Left ventricle myocardium inferior (tissue), 1 donor: ENCODE measurements around the gene ZDHHC7. TPM values are rescaled to one million over a fixed set of nuclear protein-coding genes. Genes with fewer than 3 reads are reported as not detected.

Experiments
- DNase-seq: peaks from one replicate; pipeline ENCODE4 v3.0.0-alpha.2; 2020
- H3K27ac ChIP-seq: fragments of 200-600 bp; replicated peaks from 2 replicates; pipeline ENCODE4 v1.8.0; 2021
- H3K27me3 ChIP-seq: fragments of 200-600 bp; 2 replicates; pipeline ENCODE4 v1.8.0; 2021; ENCODE audit warnings: low read depth
- H3K36me3 ChIP-seq: fragments of 200-600 bp; 2 replicates; pipeline ENCODE4 v1.8.0; 2021
- H3K4me1 ChIP-seq: fragments of 200-600 bp; 2 replicates; pipeline ENCODE4 v1.8.0; 2021
- H3K4me3 ChIP-seq: fragments of 200-600 bp; 2 replicates; pipeline ENCODE4 v1.8.0; 2021; ENCODE audit warnings: mild to moderate bottlenecking, moderate library complexity
- H3K9me3 ChIP-seq: fragments of 200-600 bp; replicated peaks from 2 replicates; pipeline ENCODE4 v1.8.0; 2021
- intact Hi-C: fragments of 100-400 bp; cut with micrococcal nuclease; formaldehyde crosslinking; loops from one replicate; pipeline ENCODE4 v1.11.0; 2022
- total RNA-seq: library from RNA; stranded (reverse); fragmentation: NEBNext Ultra II Directional; extraction: Animal tissue kit (Norgen Biotek cat#: 25700); gene quantifications from one replicate; pipeline ENCODE4 v1.2.1, GENCODE V29; 2021
- TF ChIP-seq, protein P1 (sequence below): fragments of 200-600 bp; IDR thresholded peaks from 2 replicates; pipeline ENCODE4 v1.8.0; 2021; ENCODE audit warnings: antibody characterized with exemption, mild to moderate bottlenecking, borderline replicate concordance
- donor health status: DM: no; HTN: yes; CAD: no; lungs with severe emphysema.

The ZDHHC7 gene
- total RNA-seq, 1 donor from 2014 or later = 36.8 TPM

DNA sequence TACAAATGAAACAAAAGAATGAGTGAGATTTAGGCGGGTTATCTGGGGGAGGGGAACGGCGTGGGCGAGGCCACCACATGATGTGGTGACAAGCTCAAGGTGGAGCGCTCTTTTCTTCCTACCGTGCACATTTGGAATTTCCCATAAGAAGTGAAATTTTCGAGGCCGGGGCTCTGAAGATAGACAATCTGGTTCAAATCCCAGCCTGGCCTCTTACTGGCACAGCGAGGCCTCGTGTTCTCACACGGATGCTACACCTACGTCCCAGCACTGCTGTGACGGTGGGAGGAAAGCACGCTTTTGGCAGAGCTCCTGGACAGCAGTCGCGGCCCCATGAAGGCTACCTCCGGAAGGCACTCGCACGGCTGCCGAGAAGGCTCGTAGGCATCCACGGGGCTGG lies 25.2 kb downstream of the ZDHHC7 start:
- TF ChIP-seq, protein P1, sequence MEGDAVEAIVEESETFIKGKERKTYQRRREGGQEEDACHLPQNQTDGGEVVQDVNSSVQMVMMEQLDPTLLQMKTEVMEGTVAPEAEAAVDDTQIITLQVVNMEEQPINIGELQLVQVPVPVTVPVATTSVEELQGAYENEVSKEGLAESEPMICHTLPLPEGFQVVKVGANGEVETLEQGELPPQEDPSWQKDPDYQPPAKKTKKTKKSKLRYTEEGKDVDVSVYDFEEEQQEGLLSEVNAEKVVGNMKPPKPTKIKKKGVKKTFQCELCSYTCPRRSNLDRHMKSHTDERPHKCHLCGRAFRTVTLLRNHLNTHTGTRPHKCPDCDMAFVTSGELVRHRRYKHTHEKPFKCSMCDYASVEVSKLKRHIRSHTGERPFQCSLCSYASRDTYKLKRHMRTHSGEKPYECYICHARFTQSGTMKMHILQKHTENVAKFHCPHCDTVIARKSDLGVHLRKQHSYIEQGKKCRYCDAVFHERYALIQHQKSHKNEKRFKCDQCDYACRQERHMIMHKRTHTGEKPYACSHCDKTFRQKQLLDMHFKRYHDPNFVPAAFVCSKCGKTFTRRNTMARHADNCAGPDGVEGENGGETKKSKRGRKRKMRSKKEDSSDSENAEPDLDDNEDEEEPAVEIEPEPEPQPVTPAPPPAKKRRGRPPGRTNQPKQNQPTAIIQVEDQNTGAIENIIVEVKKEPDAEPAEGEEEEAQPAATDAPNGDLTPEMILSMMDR = no peak
- DNase-seq = no peak
- Histone ChIP-seq H3K4me1 (peaks cover 15% of the 10 kb centered on the region), H3K4me3 (no peak overlapping the region), H3K27ac (no peak overlapping the region), H3K9me3 (no peaks in the 10 kb centered on the region), H3K36me3 (peaks cover 76% of the 10 kb centered on the region), H3K27me3 (no peaks in the 10 kb centered on the region)
- intact Hi-C loops = no loop called here

GRCh38 chr16:84985079-84986065 lies 26.0 kb downstream of the ZDHHC7 start:
- TF ChIP-seq, protein P1 = no peak

DNA sequence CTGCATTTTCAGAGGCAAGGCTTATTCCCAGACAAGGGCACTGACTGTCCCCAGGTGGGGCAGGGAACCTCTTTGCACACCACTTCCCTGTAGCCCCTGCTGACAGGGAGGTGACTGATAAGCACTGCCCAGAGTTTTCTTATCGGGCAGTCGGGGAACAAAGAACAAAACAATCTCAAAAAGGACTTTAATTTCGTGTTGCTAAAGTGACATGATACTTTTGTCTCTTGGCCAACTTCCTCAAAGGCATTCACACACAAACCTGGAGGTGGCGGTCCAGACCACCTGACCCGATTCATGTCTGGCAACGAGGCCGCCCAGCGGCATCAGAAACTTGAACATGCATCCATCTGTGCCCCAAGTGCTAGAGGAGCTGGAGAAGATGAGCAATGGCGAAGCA lies 28.9 kb downstream of the ZDHHC7 start:
- H3K9me3 ChIP-seq = no peaks in the 10 kb centered on the region
- no peak for DNase-seq
- peaks cover 20% of the 10 kb centered on the region for H3K4me1 ChIP-seq
- intact Hi-C loops = no loop called here
- H3K27ac ChIP-seq = no peak overlapping the region
- peaks cover 76% of the 10 kb centered on the region for H3K36me3 ChIP-seq
- H3K27me3 ChIP-seq = no peaks in the 10 kb centered on the region
- no peak overlapping the region for H3K4me3 ChIP-seq
- TF ChIP-seq, protein P1 = peak; percentile 35

More at GRCh38 chr16:84985079-84986065, 26.0 kb downstream of the ZDHHC7 start:
- Histone ChIP-seq H3K36me3 (peaks cover 76% of the 10 kb centered on the region), H3K27ac (no peak overlapping the region), H3K27me3 (no peaks in the 10 kb centered on the region), H3K4me3 (no peak overlapping the region), H3K9me3 (no peaks in the 10 kb centered on the region), H3K4me1 (peaks cover 15% of the 10 kb centered on the region)
- intact Hi-C loops = no loop called here
- no peak for DNase-seq

GRCh38 chr16:84979516-84979915 lies 31.8 kb downstream of the ZDHHC7 start:
- no peak overlapping the region for H3K27ac ChIP-seq
- H3K4me1 ChIP-seq = peaks cover 25% of the 10 kb centered on the region
- H3K4me3 ChIP-seq = no peak overlapping the region
- no peak for DNase-seq
- H3K36me3 ChIP-seq = peaks cover 80% of the 10 kb centered on the region
- no peaks in the 10 kb centered on the region for H3K9me3 ChIP-seq
- intact Hi-C loops = no loop called here
- TF ChIP-seq, protein P1 = no peak
- no peaks in the 10 kb centered on the region for H3K27me3 ChIP-seq

DNA sequence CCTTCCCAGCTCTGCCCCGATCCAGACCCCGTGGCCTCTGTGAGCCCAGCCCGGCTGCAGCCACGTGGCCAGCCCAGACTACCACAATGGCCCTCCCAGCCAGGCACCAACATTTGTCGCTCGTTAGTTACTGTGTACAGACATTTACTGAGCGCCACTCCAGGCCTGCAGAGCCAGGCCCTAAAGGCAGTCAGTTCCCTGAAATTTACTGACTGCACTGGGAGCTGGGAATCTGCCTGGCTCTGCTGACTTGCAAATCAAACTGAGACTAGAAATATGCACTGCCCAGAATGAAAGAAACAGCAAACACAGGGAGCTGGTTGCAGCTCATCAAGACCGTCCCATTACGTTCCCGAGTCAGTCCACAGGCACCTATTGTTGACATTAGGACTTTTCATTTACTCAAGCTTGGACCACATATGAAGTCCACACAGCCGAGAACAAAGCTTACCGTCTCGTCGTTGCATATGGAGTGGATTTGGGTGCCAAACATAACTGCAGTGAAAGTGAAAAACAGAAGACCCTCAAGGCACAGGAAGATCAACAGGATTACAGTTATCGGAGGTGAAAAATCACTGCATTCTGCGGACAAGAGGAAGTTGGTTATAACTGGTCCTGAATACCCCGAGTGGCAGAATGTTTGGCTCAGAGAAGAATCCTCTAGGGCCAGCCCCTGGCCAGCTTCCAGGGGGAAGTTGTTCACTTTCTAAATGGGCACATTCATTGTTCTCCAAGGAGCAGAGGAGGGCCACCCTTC lies 34.5 kb downstream of the ZDHHC7 start:
- peaks cover 81% of the 10 kb centered on the region for H3K36me3 ChIP-seq
- no peak overlapping the region for H3K27ac ChIP-seq
- intact Hi-C loops = no loop called here
- H3K27me3 ChIP-seq = no peaks in the 10 kb centered on the region
- peak; percentile 53 for DNase-seq
- H3K9me3 ChIP-seq = no peaks in the 10 kb centered on the region
- TF ChIP-seq, protein P1 = no peak
- peaks cover 21% of the 10 kb centered on the region for H3K4me1 ChIP-seq
- H3K4me3 ChIP-seq = no peak overlapping the region
